ENCODE results near the gene YAF2.
"Not testable (repeated sequence)": the region's sequence is repeated elsewhere in the genome, so short reads cannot be mapped to it uniquely, and the experiment has no call there.

The YAF2 gene

DNA sequence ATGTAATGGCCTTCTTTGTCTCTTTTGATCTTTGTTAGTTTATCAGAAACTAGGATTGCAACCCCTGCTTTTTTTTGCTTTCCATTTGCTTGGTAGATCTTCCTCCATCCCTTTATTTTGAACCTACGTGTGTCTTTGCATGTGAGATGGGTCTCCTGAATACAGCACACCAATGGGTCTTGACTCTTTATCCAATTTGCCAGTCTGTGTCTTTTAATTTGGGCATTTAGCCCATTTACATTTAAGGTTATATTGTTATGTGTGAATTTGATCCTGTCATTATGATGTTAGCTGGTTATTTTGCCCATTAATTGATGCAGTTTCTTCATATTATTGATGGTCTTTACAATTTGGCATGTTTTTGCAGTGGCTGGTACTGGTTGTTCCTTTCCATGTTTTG is 14.6 kb upstream of the YAF2 start:
- DNase-seq: not testable (repeated sequence)

DNA sequence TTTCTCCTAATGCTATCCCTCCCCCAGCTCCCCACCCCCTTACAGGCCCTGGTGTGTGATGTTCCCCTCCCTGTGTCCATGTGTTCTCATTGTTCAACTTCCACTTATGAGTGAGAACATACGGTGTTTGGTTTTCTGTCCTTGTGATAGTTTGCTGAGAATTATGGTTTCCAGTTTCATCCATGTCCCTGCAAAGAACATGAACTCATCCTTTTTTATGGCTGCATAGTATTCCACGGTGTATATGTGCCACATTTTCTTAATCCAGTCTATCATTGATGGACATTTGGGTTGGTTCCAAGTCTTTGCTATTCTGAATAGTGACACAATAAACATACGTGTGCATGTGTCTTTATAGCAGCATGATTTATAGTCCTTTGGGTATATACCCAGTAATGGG is 11.0 kb upstream of the YAF2 start:
- DNase-seq: not testable (repeated sequence)

DNA sequence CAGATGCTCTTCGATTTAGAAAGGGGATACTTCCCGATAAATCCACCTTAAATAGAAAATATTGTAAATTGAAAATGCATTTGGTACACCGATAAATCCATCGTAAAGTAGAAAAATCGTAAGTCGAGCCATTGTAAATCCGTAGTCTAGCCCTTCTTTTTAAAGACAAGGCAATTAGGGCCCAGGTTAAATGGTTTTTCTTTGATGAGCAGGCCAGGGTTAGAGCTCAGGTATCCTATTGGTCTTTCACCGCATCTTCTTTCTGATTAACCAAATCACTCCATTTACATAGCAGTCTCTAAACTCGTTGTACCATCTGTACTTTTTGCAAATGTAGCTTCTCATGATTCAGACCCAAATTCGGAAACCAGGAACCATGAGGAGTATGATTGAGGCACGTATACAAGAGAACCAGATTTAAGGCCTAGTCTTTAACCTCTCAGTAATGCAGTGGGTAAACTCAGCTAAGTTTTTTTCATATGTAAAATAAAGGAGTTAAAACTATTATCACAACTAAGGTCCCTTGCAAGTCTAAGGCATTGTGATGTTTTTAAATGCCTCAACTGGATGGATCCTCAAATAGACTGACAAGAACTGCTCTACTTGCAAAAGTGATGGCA is 2.2 kb upstream of the YAF2 start:
- no peak for DNase-seq

DNA sequence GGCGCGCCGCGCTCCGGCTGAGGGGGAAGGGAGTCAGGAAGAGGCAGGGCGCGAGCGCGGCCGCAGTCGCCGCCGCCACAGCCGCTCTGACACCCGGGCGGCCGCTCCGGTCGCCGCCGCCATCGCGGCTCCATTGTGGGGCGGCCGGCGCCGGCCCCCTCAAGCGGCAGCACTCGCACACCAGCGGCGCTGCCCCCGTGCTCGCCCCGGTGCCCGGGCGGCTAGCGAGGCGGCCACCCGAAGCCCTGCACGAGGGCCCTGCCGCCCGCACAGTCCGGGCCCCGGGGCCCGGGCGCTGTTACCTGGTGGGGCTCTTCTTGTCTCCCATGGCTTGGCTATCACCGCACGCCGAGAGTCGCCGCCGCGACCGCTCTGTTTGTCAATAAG is 202 bp downstream of the YAF2 start:
- no peak for DNase-seq

DNA sequence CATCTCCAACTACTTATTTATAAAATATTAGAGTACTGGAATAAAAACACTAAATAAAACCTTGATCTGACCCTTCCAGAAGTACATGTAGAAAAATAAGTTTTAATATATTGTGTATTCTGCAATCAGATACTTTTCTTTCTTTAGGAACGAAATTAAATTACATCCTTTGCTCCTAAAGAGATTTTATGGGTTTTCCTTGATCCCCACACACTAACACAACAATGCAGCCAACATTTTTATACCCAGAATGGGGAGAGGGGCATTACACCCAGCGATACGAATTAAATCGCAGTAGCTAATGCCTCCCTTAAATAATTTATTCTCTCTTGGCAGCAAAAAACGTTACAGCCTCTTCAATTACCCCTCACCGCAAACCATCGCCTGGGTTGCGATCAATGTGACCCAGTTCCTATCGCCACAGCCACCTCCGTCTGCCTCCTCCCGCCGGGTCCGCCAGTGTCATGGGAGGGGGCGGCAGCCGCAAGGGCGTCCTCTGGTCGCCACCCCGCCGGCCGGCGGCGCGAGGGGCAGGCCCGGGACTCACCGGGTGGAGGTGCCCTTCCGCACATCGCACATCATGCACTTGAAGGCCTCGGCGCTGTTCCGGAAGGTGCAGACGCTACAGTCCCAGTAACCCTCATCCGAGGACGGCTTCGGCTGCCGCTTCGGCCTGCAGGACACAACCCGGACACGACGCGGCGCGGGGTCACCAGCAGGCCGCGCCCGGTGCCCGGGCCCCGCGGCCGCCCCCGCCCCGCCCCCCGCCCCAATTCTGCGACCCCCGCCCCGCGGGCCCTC is 796 bp downstream of the YAF2 start:
- peak; percentile 58 to 69 for DNase-seq

DNA sequence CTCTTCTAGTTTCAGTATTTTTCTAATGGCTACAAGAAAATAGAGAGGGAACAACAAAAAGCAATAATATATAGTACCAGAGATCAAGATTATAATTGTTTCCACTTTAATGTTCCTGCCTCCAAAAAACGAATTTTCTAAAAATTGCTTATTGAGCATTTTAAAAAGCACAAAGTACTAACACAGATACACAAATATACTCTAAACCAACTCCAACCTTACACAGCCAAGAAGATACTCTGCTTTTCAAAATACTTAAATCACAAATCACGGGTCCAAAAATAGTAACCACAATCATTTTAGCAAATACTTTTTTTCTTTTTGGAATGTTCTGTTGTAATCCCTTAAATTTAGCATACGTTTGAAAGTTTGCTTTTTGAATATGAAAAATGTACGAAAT is 2.0 kb downstream of the YAF2 start:
- DNase-seq: no peak

DNA sequence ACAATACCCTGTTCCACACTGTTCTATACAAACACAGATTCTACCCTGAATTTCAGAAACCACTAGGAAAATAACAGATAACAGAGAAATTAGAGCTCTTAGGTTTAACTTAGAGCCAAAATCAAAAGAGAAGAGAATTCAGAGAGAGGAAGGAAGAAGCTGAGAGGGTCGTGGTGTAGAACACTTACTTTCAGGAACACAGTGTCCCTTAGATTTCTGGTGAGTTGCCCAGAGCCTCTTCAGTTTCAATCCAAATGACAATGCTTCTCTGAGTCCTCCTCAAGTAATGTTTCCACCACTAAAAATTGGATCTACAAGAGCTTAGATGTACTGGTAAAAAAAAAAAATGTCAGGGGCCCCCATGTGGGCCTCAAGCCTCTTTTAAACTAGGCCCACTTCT is 2.6 kb downstream of the YAF2 start:
- DNase-seq: no peak

DNA sequence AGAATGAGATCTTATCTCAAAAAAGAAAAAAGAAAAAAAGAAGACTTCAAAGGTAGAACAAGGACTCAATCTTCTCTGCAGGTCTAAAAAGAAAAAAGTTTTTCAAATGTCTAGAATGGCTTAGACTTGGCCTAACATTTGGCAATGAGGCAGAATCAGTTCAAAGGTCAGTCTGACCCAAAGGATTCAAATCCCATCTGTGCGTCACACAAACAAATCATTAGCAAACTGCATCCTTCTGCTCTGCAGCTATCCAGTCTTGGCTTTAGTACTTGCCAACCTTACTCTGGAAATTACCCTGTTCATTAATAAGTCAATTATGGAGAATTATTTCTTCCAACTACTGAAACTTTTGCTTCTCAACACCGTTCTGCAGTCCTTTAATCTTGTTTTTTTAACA is 3.1 kb downstream of the YAF2 start:
- DNase-seq: no peak

DNA sequence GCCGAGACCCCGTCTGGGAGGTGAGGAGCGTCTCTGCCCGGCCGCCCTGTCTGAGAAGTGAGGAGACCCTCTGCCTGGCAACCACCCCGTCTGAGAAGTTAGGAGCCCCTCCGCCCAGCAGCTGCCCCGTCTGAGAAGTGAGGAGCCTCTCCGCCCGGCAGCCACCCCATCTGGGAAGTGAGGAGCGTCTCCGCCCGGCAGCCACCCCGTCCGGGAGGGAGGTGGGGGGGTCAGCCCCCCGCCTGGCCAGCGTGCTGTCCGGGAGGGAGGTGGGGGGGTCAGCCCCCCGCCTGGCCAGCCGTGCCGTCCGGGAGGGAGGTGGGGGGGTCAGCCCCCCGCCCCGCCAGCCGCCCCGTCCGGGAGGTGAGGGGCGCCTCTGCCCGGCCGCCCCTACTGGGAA is 10.5 kb downstream of the YAF2 start:
- DNase-seq: not testable (repeated sequence)

DNA sequence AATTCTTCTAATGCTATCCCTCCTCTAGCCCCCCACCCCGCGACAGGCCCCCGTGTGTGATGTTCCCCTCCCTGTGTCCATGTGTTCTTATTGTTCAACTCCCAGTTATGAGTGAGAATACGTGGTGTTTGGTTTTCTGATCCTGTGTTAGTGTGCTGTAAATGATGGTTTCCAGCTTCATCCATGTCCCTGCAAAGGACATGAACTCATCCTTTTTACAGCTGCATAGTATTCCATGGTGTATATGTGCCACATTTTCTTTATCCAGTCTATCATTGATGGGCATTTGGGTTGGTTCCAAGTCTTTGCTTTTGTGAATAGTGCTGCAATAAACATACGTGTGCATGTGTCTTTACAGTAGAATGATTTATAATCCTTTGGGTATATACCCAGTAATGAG is 13.5 kb downstream of the YAF2 start:
- not testable (repeated sequence) for DNase-seq

DNA sequence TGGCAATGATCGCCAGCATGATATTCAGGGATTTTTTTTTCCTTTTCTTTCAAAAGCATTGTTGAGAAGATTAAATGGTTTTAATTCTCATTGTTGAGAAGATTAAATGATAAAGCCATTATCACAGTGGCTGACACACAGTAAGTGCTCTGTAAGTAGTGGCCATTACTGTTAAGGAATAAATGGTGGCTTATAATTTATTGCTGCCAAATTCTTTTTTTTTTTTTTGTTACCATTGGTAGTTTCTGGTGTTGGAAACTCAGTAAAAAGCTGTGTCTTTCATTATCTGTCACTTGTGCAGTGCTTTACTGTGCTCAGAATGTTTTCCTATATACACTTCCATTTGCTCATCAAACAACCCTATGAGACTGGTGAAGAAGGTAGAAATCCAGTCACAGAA is 15.3 kb downstream of the YAF2 start:
- no peak for DNase-seq

DNA sequence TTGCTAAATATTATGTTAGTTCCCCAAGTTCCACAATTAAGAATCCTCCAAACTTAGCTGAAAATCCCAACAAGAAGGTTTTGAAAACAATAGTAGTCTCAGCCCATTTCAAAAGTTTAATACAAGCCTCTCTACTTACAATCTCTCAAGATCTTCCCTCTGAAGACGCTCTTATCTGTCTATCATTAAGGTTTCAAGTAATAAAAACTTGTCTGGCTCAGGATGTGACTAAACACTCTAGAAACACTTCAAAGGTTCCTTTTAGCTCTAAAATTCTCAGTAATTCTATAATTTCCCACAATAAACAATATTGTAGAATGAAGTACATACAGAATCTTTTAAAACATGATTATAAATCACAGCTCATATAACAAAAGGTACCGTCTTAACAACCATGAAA is 16.3 kb downstream of the YAF2 start:
- DNase-seq: no peak

DNA sequence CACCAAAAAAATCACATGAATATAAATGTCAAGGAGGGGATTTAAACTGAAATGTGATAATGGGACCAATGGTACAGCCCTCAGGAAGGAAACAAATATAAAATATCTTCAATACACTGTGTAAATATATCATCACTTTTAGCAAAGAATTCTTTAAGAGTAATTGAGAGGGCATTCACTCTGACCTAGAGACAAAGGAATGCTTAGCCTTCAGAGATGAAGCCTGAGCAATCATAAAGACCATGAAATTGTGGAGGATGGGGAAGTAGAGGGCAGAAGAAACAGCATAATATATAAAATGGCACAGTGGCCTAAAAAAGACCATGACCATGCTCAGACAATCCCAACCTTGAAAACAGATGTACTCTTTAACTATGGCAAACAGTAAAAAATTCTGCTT is 20.4 kb downstream of the YAF2 start:
- DNase-seq: no peak

DNA sequence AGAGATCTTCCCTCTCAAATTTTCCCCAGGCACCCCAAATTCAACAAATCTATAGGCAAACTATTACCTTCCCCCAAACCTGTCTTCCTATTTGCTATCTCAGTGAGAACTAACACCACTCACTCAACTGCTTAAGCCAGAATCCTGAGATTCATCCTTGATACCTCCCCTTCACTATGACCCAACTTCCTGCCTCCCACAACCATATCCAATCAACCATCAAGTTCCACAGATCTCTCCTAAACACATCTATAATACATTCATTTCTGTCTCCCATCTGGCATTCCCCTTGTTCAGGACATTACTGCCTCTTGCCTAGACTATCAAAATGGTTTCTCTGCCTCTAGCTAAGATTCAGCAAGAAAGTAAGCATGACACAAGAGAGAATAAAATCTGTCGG is 21.3 kb downstream of the YAF2 start:
- DNase-seq: no peak

DNA sequence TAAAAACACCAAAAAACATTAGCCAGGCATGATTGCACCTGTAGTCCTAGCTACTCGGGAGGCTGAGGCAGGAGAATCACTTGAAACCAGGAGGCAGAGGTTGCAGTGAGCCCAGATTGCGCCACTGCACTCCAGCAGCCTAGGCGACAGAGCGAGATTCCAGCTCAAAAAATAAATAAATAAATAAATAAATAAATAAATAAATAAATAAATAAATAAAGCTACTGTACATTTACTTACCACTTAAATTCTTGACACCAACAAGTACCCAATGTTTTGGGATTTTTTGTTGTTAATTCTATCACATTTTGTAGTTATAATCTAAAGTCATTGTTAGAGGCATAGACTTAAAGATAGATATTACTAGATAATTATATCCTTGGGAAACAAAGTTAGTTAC is 22.3 kb downstream of the YAF2 start:
- DNase-seq: not testable (repeated sequence)

DNA sequence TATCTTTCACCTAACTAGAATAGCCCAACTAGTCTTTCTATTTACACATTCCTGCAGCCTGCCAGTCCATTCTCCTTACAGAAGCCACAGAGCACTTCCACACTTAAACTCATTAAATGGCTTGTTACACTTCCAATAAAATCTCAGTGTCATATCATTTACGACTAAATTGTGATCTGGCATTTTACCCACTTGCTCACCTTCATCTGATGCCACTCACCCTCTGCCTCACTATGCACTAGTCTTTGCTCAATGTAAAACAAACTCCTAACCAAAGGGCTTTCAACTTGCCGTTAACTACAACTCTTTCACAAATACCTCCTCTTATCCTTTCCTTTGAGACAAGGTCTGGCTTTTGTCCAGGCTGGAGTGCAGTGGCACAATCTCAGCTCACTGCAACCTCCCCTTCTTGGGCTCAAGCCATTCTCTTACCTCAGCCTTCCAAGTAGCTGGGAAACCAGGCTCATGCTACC is 24.1 kb downstream of the YAF2 start:
- DNase-seq: no peak

DNA sequence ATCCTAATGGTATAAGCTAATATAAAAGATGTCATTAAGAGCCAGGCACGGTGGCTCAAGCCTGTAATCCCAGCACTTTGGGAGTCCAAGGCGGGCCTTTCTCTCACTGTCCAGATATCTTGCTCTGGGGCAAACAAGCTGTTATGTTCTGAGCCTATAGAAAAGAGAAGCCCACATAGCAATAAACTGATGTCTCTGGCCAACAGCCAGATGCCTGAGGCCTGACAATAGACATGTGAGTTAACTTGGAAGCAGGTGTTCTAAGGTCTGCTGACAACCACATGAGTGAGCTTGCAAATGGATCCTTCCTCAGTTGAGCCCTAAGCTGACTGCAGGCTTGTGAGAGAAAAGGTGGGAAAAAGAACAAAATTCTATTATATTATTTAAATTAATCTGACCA is 25.0 kb downstream of the YAF2 start:
- DNase-seq: no peak

DNA sequence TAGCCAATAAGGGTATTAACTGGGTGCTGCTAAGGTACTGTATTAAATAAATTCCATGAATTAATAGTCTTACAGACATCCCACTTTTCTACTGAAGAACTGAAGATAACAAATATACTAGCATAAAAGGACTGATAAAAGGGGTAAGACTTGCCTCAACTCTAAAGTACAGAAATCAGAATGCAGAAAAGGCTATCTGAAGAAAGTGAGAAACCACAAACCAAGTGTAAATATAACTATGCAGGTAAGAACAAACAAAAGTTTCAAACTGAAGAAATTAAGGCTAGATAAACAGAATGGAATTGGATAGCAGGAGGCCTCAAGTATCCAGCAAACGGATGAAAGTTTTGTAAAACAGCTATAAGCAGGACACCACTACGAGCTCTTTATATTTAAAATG is 29.5 kb downstream of the YAF2 start:
- DNase-seq: no peak

DNA sequence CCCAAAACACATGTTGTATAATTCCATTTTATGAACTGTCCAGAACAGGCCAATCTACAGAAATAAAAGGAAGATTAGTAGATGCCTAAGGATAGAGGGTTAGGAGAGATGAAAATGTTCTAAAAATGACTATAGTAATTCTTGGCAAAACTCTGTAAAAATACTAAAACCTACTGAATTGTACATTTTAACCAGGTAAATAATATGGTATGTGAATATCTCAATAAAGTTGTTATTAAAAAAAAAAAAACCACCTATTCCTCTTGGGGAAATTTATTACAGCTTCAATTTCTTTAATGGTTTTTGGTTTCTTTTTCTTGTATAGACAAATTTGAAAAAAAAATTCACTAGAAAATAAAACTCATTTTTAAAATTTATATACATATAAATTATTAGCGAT is 33.2 kb downstream of the YAF2 start:
- no peak for DNase-seq

DNA sequence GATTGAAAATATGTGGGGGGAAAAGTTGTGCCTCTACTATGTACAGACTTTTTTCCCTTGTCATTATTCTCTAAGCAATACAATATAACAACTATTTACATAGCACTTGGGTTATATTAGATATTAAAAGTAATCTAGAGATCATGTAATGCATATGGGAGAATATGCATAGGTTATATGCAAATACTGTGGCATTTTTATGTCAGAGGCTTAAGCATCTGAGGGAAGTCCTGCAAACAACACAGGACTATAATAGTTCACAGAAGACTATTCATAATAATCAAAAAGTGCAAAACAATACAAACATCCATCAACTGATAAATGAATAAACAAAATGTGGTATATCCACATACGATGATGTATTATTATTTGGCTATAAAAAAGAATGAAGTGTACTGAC is 33.7 kb downstream of the YAF2 start:
- DNase-seq: no peak

DNA sequence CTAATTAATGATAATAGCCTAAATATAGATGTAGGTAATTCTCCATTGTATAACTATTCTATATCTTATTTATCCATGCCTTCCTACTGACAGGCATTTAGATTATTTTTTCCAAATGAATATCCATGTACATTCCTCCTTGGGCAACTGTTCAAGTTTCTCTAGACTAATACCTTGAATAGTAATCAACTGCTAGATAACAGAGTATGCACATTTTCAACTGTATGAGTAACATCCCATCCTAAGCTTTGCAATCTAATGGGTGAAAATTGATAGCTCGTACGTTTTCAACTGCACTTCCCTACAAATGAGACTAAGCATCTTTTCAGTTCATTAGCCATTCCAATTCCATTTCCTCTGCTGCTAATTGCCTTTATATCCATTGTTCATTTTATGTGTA is 37.0 kb downstream of the YAF2 start:
- DNase-seq: no peak

DNA sequence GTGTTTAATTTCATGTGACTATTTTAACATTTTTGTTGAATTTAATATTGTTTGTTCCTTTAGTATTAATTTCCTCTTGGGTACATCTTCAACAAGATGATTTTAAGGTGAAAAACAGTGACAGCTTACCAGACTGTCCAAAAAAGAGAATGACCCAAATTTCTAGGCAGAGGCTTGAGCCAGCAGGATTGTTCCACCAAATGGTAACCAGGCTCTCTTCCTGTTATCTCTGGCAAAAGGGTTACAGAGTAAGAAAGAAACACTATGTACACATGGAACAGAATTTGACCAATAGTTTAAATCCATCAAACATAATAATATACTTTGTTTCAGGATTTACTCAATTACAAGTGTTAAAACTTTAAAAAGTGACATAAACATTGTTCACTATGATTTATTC is 39.0 kb downstream of the YAF2 start:
- no peak for DNase-seq

DNA sequence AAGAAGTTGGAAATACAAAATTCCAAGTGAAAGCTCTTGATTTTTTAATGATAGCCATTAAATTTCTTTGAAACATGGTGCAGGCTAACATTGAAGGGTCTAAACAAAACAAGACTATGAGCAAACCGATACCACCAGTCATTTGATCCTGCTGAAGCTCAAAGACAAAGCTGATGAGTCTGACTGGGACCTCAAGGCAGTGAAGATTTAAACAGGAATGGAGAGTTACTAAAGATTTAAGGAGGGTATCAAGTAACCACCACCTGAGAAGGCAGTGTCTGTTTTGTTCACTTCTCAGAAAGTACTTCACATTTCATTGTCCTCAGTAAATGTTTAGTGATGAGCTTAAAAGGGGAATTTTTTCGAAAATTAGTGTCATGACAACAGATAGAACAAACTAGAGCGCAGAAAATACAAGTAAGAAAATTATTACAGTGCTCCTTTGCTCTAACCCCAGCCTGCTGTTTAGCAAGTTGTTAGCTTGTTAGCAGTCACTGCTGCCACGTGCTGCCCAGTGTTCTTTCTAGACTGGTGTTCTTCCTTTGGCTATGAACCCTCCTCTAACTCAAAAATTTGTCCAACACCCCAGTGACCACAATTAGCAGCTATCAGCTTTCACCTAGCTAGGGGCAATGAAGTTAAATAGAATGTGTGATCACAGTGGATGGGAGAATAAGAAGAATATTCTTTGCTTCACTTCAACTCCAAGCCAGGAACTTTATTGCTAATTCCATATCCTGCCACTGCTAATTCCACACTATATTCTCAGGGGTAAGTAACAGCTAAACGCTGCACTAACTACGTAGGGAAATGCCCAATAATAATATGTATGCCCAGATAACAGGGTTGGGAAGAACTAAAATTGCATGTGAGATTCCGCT is 41.1 kb downstream of the YAF2 start:
- no peak for DNase-seq

DNA sequence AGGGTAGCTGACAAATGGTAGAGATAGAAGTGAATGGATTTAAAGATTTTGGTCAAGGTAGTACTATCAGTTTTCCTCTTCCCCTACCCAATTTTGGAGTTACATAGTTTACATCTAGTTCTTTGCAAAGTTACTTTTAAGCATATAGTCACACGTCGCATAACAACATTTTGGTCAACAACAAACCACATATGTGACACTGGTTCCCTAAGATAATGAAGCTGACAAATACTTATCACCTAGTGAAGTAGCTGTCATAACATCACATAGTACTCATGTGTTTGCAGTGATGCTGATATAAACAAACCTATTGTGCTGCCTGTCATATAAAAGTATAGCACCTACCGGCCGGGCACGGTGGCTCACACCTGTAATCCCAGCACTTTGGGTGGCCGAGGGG is 45.4 kb downstream of the YAF2 start:
- DNase-seq: no peak

Data from activated CD4-positive, alpha-beta T cell treated with anti-CD3 and anti-CD28 coated beads for 4 hours (primary cell).